OCI-LY7 (cell line): ENCODE measurements around the gene LRRC59.

Experiments used
- EZH2phosphoT487 ChIP-seq: fragments of 200-600 bp; sonication (generic); IDR thresholded peaks from 2 replicates; pipeline ENCODE4 v1.6.1; 2018; ENCODE audit warnings: low read depth, borderline replicate concordance, mild to moderate bottlenecking, mixed run types, antibody characterized with exemption, low read length, moderate library complexity, mixed read lengths
- TF ChIP-seq, protein P1 (sequence below): fragments of 200-600 bp; sonication (generic); conservative IDR thresholded peaks from 2 replicates; pipeline ENCODE4 v1.5.1; 2014; ENCODE audit warnings: mild to moderate bottlenecking, antibody characterized with exemption, low read length, moderate library complexity, mixed read lengths

DNA sequence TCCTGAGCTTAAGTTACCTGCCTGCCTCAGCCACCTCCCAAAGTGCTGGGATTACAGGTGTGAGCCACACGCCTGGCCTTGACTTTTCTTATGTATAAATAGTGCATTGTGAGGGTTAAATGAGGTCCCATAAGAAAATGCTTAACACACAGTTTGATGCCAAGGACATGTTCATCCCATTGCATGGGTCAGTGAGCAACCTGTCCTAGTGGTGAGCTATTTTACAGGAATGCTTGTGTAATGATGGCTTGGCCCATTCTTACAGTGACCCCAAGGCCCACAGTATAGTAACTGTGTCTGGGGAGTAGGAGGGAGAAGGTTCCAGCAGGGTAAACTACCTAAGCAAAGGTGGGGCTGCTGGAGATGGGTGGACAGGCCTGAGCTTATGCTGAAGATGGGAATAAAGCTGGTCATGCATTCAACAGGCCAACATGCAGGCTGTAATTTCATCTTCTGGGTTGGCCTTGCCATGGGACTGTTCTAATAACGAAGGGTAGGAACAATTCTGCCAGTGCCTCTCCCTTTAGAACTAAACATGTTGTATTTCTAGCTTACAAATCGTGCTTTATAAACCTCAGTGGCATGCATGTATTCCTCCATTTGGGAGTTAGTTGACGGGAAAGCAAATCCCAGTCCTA is 34.9 kb upstream of the LRRC59 start:
- TF ChIP-seq, protein P1, sequence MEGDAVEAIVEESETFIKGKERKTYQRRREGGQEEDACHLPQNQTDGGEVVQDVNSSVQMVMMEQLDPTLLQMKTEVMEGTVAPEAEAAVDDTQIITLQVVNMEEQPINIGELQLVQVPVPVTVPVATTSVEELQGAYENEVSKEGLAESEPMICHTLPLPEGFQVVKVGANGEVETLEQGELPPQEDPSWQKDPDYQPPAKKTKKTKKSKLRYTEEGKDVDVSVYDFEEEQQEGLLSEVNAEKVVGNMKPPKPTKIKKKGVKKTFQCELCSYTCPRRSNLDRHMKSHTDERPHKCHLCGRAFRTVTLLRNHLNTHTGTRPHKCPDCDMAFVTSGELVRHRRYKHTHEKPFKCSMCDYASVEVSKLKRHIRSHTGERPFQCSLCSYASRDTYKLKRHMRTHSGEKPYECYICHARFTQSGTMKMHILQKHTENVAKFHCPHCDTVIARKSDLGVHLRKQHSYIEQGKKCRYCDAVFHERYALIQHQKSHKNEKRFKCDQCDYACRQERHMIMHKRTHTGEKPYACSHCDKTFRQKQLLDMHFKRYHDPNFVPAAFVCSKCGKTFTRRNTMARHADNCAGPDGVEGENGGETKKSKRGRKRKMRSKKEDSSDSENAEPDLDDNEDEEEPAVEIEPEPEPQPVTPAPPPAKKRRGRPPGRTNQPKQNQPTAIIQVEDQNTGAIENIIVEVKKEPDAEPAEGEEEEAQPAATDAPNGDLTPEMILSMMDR: no peak
- TF ChIP-seq EZH2phosphoT487: no peak
